NCI-H526 treated with DMSO at 0.1 percent for 48 hours (cell line): ENCODE measurements around the gene DCAF15.
"Not testable (repeated sequence)": the region's sequence is repeated elsewhere in the genome, so short reads cannot be mapped to it uniquely, and the experiment has no call there.

ENCODE experiments used
- DNase-seq: peaks from one replicate; lab custom pipeline; 2025; lab: John Stamatoyannopoulos, UW

The DCAF15 gene

DNA sequence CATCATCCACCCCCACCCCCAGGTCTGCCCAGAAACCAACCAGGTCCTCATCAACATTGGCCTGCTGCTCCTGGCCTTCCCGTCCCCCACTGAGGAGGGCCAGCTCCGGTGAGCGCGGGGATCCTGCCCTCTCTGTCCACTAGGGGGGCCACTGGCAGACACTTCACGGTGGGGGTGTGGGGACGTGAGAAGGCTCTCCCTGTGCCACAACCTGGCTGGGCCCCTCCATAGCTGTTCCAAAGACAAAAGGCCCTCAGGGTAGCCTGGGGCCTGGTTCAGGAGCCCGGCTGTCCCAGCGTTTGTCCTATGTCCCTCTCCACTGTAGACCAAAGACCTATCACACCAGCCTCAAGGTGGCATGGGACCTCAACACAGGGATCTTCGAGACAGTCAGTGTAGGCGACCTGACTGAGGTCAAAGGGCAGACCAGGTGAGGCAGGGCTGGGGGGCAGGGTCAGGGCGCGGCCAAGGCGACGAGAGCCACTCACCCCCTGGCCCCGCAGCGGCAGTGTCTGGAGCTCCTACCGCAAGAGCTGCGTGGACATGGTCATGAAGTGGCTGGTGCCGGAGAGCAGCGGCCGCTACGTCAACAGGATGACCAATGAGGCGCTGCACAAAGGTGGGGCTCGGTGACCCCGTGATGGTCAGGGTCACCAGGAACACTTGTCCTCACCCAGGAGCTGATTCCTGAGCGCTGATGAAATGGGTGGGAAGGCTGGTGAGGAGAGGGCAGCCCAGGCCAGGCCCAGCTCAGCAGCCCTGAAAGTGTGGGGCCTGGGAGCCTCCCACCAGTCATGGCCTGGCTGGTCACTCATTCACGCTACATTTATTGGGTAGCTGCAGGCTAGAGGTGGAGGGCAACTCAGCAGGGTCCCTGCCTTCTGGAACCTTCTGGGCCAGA, 7.9 kb downstream of the DCAF15 start:
- no peak for DNase-seq

GRCh38 chr19:13960863-13961784, 8.8 kb downstream of the DCAF15 start:
- no peak for DNase-seq

DNA sequence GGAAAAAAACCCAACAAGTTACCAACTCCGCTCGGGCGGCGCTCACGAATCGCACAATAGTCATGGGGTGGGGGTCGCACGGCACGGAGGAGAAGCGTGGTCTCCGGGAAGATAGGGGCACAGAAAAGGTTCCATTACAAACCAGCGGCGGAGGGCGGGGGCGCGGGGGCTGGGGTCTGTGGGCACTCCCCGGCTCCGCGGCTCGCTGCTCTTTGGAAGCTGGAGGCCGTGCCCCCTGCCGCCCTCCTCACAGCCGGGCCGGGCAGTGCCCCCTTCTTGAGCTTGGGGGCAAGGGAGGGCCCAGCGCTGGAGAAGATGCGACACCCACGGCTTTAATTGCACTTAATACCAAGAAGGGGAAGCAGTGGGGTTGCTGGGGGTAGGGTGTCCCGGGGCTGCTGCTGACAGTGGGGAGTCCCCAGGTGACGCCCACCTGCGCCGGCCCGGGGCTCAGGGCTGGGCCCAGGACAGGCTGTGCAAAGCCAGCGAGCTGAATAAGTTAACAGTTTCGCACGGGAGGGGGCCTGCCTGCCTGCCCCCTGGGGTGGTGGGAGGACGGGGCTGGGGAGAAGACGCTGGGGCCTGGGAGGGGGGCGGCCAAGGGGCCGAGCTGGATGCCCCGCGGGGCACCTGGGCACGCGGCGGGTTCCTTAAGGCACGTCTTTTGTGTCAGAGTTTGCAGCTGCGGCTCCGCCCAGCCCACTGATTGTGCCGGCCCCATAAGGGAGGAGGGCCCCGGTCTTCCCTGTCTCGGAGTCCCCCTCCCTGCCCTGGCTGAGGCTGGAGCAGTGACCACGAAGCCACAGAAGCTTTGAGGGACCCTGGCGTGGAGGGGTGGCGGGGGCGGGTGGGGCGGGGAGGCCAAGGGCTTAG, 9.8 kb downstream of the DCAF15 start:
- no peak for DNase-seq

- DNase-seq: no peak
Observed at GRCh38 chr19:13962699-13963602, 10.6 kb downstream of the DCAF15 start.

DNA sequence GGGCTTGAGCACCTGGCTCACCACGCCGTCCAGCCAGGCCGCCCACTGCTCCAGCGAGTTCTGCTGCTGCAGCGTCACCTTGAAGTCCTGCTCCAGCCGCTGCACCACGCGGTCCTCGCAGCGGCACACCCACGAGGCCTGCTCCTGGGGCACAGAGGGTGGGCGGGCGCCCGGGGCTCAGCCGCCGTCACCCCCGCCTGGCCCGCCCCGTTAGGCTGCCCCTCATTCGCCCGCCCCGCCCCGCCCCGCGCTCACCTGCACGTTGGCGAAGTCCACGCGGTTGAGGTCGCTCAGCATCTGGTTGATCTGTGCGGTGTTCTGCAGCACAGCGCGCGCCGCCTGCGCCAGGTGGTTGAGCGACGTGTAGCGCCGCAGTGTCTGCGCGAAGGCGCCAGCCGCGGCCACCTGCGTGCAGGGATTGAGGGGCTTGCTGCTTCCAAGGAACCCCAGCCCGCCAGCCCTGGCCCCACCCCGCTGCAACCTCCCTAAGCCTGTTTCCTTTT, 11.3 kb downstream of the DCAF15 start:
- DNase-seq: no peak

DNA sequence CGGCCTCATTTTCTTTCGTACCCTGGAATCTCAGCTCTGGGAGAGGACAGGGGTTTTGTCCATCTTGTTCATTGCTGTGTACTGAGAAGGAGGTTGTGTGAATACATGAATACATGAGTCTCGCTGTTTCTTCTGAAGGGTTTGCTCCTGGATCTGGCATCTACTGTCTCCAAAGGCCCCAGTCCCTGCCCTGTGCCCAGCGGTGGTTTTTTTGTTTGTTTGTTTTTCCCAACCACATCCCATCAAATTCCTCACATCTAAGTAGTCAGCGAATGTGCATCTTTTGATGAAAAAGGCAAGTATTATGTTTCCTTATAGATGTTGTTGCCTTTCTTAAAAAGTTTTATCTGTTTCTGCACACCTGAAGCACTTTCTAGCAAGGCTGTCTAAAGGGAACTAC, 12.5 kb downstream of the DCAF15 start:
- DNase-seq: no peak

DNA sequence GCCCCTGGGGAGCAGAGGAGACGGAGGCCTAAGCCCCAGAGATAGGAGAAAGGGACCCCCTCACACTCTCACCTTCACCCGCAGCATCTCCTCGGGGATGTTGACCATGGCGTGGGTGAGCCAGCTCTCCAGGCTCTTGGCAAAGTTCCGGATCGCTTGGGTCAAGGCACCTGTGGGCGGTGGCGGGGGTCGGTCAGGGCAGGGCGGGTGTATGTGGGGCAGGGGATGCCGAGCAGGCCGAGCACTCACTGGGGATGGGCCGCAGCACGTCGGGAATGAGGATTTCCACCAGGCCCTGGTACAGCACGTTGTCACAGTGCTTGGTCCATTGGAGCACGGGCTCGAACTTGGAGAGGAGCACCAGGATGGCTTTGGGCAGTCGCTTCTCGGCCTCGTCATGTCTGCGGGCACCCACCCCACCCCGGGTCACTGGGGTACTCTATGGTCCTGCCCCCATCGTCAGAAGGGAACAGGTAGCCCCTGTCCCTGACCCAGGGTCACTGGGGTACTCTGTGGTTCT, 13.1 kb downstream of the DCAF15 start:
- DNase-seq: no peak

- DNase-seq: no peak
Observed at GRCh38 chr19:13965926-13966683, 13.8 kb downstream of the DCAF15 start.

GRCh38 chr19:13966684-13967128, 14.4 kb downstream of the DCAF15 start:
- no peak for DNase-seq

DNA sequence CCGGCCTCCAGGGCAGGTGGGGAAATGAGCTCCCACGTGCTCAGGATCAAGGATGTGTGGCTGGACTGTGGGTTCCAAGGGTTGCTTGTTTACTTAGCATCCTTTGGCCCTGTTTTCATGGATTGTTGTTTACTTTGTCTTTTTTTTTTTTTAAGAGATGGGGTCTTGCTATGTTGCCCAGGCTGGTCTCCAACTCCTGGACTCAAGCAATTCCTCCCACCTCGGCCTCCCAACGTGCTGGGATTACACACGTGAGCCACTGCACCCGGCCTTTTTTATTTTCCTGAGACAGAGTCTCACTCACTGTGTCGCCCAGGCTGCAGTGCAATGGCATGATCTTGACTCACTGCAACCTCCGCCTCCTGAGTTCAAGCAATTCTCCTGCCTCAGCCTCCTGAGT, 14.9 kb downstream of the DCAF15 start:
- DNase-seq: not testable (repeated sequence)

GRCh38 chr19:13968383-13968935, 16.1 kb downstream of the DCAF15 start:
- no peak for DNase-seq

GRCh38 chr19:13968999-13969398, 16.7 kb downstream of the DCAF15 start:
- DNase-seq: no peak

- DNase-seq: no peak
Observed at GRCh38 chr19:13969897-13970296, 17.6 kb downstream of the DCAF15 start.

DNA sequence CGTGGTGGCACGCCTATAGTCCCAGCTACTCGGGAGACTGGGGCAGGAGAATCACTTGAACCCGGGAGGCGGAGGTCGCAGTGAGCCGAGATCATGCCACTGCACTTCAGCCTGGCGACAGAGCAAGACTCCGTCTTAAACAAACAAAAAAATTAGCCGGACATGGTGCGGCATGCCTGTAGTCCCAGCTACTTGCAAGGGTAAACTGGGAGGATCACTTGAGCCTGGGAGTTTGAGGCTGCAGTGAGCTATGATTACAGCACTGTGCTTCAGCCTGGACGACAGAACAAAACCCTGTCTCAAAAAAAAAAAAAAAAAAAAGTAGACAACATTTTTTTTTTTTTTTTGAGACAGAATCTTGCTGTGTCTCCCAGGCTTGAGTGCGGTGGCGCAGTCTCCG, 19.6 kb downstream of the DCAF15 start:
- not testable (repeated sequence) for DNase-seq

GRCh38 chr19:13972368-13973155, 20.3 kb downstream of the DCAF15 start:
- no peak for DNase-seq

DNA sequence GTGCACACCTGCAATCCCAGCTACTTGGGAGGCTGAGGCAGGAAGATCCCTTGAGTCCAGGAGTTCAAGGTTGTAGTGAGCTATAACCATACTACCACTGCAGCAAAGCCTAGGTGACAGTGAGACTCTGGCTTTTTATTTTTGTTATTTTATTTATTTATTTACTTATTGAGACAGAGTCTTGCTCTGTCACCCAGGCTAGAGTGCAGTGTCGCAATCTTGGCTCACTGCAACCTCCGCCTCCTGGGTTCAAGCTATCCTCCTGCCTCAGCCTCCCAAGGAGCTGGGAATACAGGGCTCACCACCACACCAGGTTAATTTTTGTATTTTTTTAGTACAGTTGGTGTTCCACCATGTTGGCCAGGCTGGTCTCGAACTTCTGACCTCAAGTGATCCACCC, 21.2 kb downstream of the DCAF15 start:
- DNase-seq: not testable (repeated sequence)

GRCh38 chr19:13974073-13974472, 21.8 kb downstream of the DCAF15 start:
- peak; percentile 9 for DNase-seq

- DNase-seq: no peak
Observed at GRCh38 chr19:13975870-13976269, 23.6 kb downstream of the DCAF15 start.
